CD4-positive, alpha-beta T cell treated with Interleukin-15 for 1 hour (primary cell): ENCODE results near the gene MCUR1.
"Not testable (repeated sequence)": the region's sequence is repeated elsewhere in the genome, so short reads cannot be mapped to it uniquely, and the experiment has no call there.

ENCODE experiments used
- DNase-seq: peaks from one replicate; pipeline ENCODE4 v3.0.0-alpha.2; 2020

Gene MCUR1

GRCh38 chr6:13775466-13775865, 38.9 kb downstream of the MCUR1 start:
- DNase-seq, result not testable (repeated sequence)

- not testable (repeated sequence) for DNase-seq
Observed at GRCh38 chr6:13772358-13773030, 41.9 kb downstream of the MCUR1 start.

GRCh38 chr6:13769655-13770053, 44.7 kb downstream of the MCUR1 start:
- DNase-seq, result no peak

- DNase-seq, result no peak
Observed at GRCh38 chr6:13769034-13769654, 45.2 kb downstream of the MCUR1 start.

- DNase-seq, result peak; percentile 36
Observed at GRCh38 chr6:13767121-13767808, 47.1 kb downstream of the MCUR1 start.

- DNase-seq, result no peak
Observed at GRCh38 chr6:13766201-13766634, 48.1 kb downstream of the MCUR1 start.

- DNase-seq, result no peak
Observed at GRCh38 chr6:13765570-13765969, 48.8 kb downstream of the MCUR1 start.

GRCh38 chr6:13764996-13765395, 49.4 kb downstream of the MCUR1 start:
- no peak for DNase-seq

- no peak for DNase-seq
Observed at GRCh38 chr6:13763740-13764381, 50.5 kb downstream of the MCUR1 start.

- DNase-seq, result no peak
Observed at GRCh38 chr6:13762611-13763441, 51.5 kb downstream of the MCUR1 start.

GRCh38 chr6:13761361-13762036, 52.9 kb downstream of the MCUR1 start:
- no peak for DNase-seq

GRCh38 chr6:13760307-13761304, 53.8 kb downstream of the MCUR1 start:
- DNase-seq, result no peak

GRCh38 chr6:13759025-13759424, 55.3 kb downstream of the MCUR1 start:
- DNase-seq, result no peak

GRCh38 chr6:13754644-13755043, 59.7 kb downstream of the MCUR1 start:
- no peak for DNase-seq

GRCh38 chr6:13743736-13744127, 70.6 kb downstream of the MCUR1 start:
- no peak for DNase-seq

- DNase-seq, result no peak
Observed at GRCh38 chr6:13742961-13743735, 71.2 kb downstream of the MCUR1 start.

- no peak for DNase-seq
Observed at GRCh38 chr6:13741365-13741764, 73.0 kb downstream of the MCUR1 start.
